Cerebellar nuclear complex (tissue), 1 donor: ENCODE data around the gene TRIM62.

Experiments used
- DNase-seq, 2 experiments: peaks; one replicate each; lab custom pipeline; 2025; lab: John Stamatoyannopoulos, UW

TRIM62 gene

GRCh38 chr1:33180911-33181890 lies 642 bp downstream of the TRIM62 start:
- DNase-seq = peak in 1 of 2 experiments; percentile 57

GRCh38 chr1:33180226-33180910 lies 1.5 kb downstream of the TRIM62 start:
- DNase-seq = peak in 1 of 2 experiments; percentile 55

GRCh38 chr1:33178836-33179439 lies 2.9 kb downstream of the TRIM62 start:
- no peak for DNase-seq

- no peak for DNase-seq
These were observed 3.8 kb downstream of the TRIM62 start for GRCh38 chr1:33177996-33178540.

GRCh38 chr1:33176887-33177286 lies 5.0 kb downstream of the TRIM62 start:
- no peak for DNase-seq

GRCh38 chr1:33176362-33176850 lies 5.4 kb downstream of the TRIM62 start:
- peak in 1 of 2 experiments; percentile 22 for DNase-seq

GRCh38 chr1:33175865-33176264 lies 6.0 kb downstream of the TRIM62 start:
- no peak for DNase-seq

GRCh38 chr1:33173091-33173490 lies 8.8 kb downstream of the TRIM62 start:
- DNase-seq = no peak

GRCh38 chr1:33171977-33172813 lies 9.6 kb downstream of the TRIM62 start:
- DNase-seq = no peak

- peak; percentile 86 to 95 for DNase-seq
These were observed 11.2 kb downstream of the TRIM62 start for GRCh38 chr1:33170351-33171274.

- DNase-seq = peak in 1 of 2 experiments; percentile 11
These were observed 12.4 kb downstream of the TRIM62 start for GRCh38 chr1:33169290-33170055.

- DNase-seq = no peak
These were observed 13.1 kb downstream of the TRIM62 start for GRCh38 chr1:33168556-33169289.

- DNase-seq = no peak
These were observed 14.0 kb downstream of the TRIM62 start for GRCh38 chr1:33167650-33168447.

- DNase-seq = no peak
These were observed 16.0 kb downstream of the TRIM62 start for GRCh38 chr1:33165809-33166208.

- DNase-seq = no peak
These were observed 16.6 kb downstream of the TRIM62 start for GRCh38 chr1:33165209-33165608.

- no peak for DNase-seq
These were observed 18.0 kb downstream of the TRIM62 start for GRCh38 chr1:33163621-33164519.

GRCh38 chr1:33162141-33162540 lies 19.7 kb downstream of the TRIM62 start:
- no peak for DNase-seq
